HTERT RPE-1 (cell line): Measurements from ENCODE around the gene DOCK4.

Experiments used
- in situ Hi-C: fragments of 300-500 bp; cut with MboI; formaldehyde crosslinking; loops from 4 replicates; pipeline ENCODE4 v1.14.3; 2020; ENCODE audit warnings: low sequenced_read_pairs

Gene DOCK4

GRCh38 chr7:111982133-111982532, 224.1 kb downstream of the DOCK4 start:
- in situ Hi-C loops, result no loop called here

GRCh38 chr7:111980725-111981124, 225.5 kb downstream of the DOCK4 start:
- in situ Hi-C loops, result no loop called here

GRCh38 chr7:111975346-111975745, 230.9 kb downstream of the DOCK4 start:
- in situ Hi-C loops, result no loop called here

- in situ Hi-C loops, result no loop called here
Observed at GRCh38 chr7:111960984-111961383, 245.2 kb downstream of the DOCK4 start.

- in situ Hi-C loops, result no loop called here
Observed at GRCh38 chr7:111958896-111959295, 247.3 kb downstream of the DOCK4 start.

- in situ Hi-C loops, result no loop called here
Observed at GRCh38 chr7:111958431-111958830, 247.8 kb downstream of the DOCK4 start.

- in situ Hi-C loops, result no loop called here
Observed at GRCh38 chr7:111955616-111956015, 250.6 kb downstream of the DOCK4 start.

GRCh38 chr7:111954474-111955381, 251.5 kb downstream of the DOCK4 start:
- in situ Hi-C loops, result no loop called here

GRCh38 chr7:111954056-111954455, 252.1 kb downstream of the DOCK4 start:
- in situ Hi-C loops, result no loop called here

- in situ Hi-C loops, result no loop called here
Observed at GRCh38 chr7:111953611-111954010, 252.6 kb downstream of the DOCK4 start.

GRCh38 chr7:111952783-111953182, 253.4 kb downstream of the DOCK4 start:
- in situ Hi-C loops, result no loop called here

- in situ Hi-C loops, result no loop called here
Observed at GRCh38 chr7:111951052-111951451, 255.1 kb downstream of the DOCK4 start.

- in situ Hi-C loops, result no loop called here
Observed at GRCh38 chr7:111942450-111943081, 263.6 kb downstream of the DOCK4 start.

GRCh38 chr7:111937163-111937562, 269.0 kb downstream of the DOCK4 start:
- in situ Hi-C loops, result no loop called here

- in situ Hi-C loops, result no loop called here
Observed at GRCh38 chr7:111933609-111934008, 272.6 kb downstream of the DOCK4 start.

GRCh38 chr7:111931958-111932357, 274.2 kb downstream of the DOCK4 start:
- in situ Hi-C loops, result no loop called here

GRCh38 chr7:111931016-111931517, 275.1 kb downstream of the DOCK4 start:
- in situ Hi-C loops, result no loop called here

GRCh38 chr7:111929264-111929663, 276.9 kb downstream of the DOCK4 start:
- in situ Hi-C loops, result no loop called here

GRCh38 chr7:111927353-111928019, 278.7 kb downstream of the DOCK4 start:
- in situ Hi-C loops, result no loop called here

GRCh38 chr7:111920329-111920728, 285.9 kb downstream of the DOCK4 start:
- in situ Hi-C loops, result no loop called here

- in situ Hi-C loops, result no loop called here
Observed at GRCh38 chr7:111919631-111920179, 286.5 kb downstream of the DOCK4 start.
